Ishikawa (cell line): ENCODE data around the gene ATG5.

ENCODE experiments used
- CEBPB ChIP-seq: IDR thresholded peaks from 2 replicates; pipeline ENCODE4 v1.6.1; 2012
- CREB1 ChIP-seq: IDR thresholded peaks from 2 replicates; pipeline ENCODE4 v1.6.1; 2012; ENCODE audit warnings: low read depth
- EP300 ChIP-seq: IDR thresholded peaks from 2 replicates; pipeline ENCODE4 v1.6.1; 2012; ENCODE audit warnings: borderline replicate concordance
- FOXM1 ChIP-seq: IDR thresholded peaks from 2 replicates; pipeline ENCODE4 v1.6.1; 2012; ENCODE audit warnings: low read depth, borderline replicate concordance
- MAX ChIP-seq: IDR thresholded peaks from 2 replicates; pipeline ENCODE4 v1.6.1; 2012
- RAD21 ChIP-seq: IDR thresholded peaks from 2 replicates; pipeline ENCODE4 v1.6.1; 2012; ENCODE audit warnings: low read depth
- REST ChIP-seq: IDR thresholded peaks from 2 replicates; pipeline ENCODE4 v1.6.1; 2012; ENCODE audit warnings: low read depth, mild to moderate bottlenecking
- TAF1 ChIP-seq: IDR thresholded peaks from 2 replicates; pipeline ENCODE4 v1.6.1; 2012; ENCODE audit warnings: low read depth, mild to moderate bottlenecking
- TCF12 ChIP-seq: IDR thresholded peaks from 2 replicates; pipeline ENCODE4 v1.6.1; 2012; ENCODE audit warnings: low read depth
- TEAD4 ChIP-seq: IDR thresholded peaks from 2 replicates; pipeline ENCODE4 v1.6.1; 2012
- USF1 ChIP-seq: IDR thresholded peaks from 2 replicates; pipeline ENCODE4 v1.6.1; 2012
- YY1 ChIP-seq: IDR thresholded peaks from 2 replicates; pipeline ENCODE4 v1.6.1; 2012; ENCODE audit warnings: low read depth
- ZBTB7A ChIP-seq: IDR thresholded peaks from 2 replicates; pipeline ENCODE4 v1.6.1; 2012; ENCODE audit warnings: low read depth

GRCh38 chr6:106220485-106220884, 105.1 kb downstream of the ATG5 start:
- TF ChIP-seq REST (no peak), RAD21 (no peak), TAF1 (no peak), EP300 (no peak), CEBPB (no peak), TCF12 (no peak), MAX (no peak), CREB1 (no peak), TEAD4 (no peak), ZBTB7A (no peak), YY1 (no peak), USF1 (no peak), FOXM1 (no peak)
